GM12891 (cell line): ENCODE data around the gene FAM3D.

Experiments used
- DNase-seq: peaks from one replicate; pipeline ENCODE4 v3.0.0; 2011; ENCODE audit warnings: low spot score; ENCODE audit not compliant: insufficient read length
- FAIRE-seq: peaks from 2 replicates; lab custom pipeline; 2011; peaks lifted over from hg19 to GRCh38; lab: Jason Lieb, UNC
- PAX5 ChIP-seq: IDR thresholded peaks from 2 replicates; pipeline ENCODE4 v1.6.1; 2011; ENCODE audit warnings: low read length, moderate library complexity, mild to moderate bottlenecking; ENCODE audit not compliant: insufficient read depth, severe bottlenecking
- POLR2A ChIP-seq: IDR thresholded peaks from 2 replicates; pipeline ENCODE4 v1.6.1; 2011; ENCODE audit warnings: low read depth, low read length, control low read depth
- POLR2AphosphoS5 ChIP-seq: IDR thresholded peaks from 2 replicates; pipeline ENCODE4 v1.6.1; 2011; ENCODE audit warnings: low read depth, low read length, control low read depth
- POU2F2 ChIP-seq: IDR thresholded peaks from 2 replicates; pipeline ENCODE4 v1.6.1; 2011; ENCODE audit warnings: low read depth, mild to moderate bottlenecking, control low read depth, low read length, moderate library complexity
- SPI1 ChIP-seq: IDR thresholded peaks from 2 replicates; pipeline ENCODE4 v1.6.1; 2011; ENCODE audit warnings: low read depth, low read length, control low read depth
- TAF1 ChIP-seq: IDR thresholded peaks from 2 replicates; pipeline ENCODE4 v1.6.1; 2011; ENCODE audit warnings: low read depth, low read length, control low read depth

Gene FAM3D

GRCh38 chr3:58670506-58671135 is 4.0 kb upstream of the FAM3D start:
- DNase-seq = no peak
- no peak for FAIRE-seq
- no peak for TF ChIP-seq POLR2AphosphoS5
- TF ChIP-seq PAX5 = no peak
- no peak for TF ChIP-seq POLR2A
- TF ChIP-seq POU2F2 = no peak
- TF ChIP-seq SPI1 = no peak
- no peak for TF ChIP-seq TAF1

GRCh38 chr3:58668247-58668646 is 1.7 kb upstream of the FAM3D start:
- DNase-seq (no peak), FAIRE-seq (no peak)
- TF ChIP-seq POLR2A (no peak), PAX5 (no peak), SPI1 (no peak), TAF1 (no peak), POLR2AphosphoS5 (no peak), POU2F2 (no peak)

DNA sequence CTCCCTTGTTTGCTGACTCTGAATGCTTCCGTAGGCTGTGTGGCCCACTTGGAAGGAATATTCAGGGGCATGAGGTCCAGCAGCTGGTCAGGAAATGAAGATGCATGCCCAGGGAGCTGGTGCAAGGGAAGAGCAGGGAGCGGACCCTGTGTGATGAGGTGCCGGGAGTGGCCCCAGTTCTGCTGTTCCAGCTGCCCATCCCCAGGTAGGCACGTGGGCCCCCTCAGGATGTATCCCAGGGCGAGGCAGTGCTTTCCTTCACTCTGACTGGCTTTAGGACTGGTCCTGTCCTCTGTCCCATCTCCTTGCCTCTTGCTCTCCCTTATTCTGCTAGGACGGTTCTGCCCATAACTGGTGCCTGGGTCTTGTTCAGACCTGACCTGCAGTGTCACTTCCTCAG is 1.1 kb upstream of the FAM3D start:
- no peak for DNase-seq
- no peak for TF ChIP-seq POLR2AphosphoS5
- TF ChIP-seq POU2F2 = no peak
- no peak for TF ChIP-seq PAX5
- TF ChIP-seq SPI1 = no peak
- no peak for TF ChIP-seq TAF1
- TF ChIP-seq POLR2A = no peak
- no peak for FAIRE-seq

GRCh38 chr3:58667229-58667628 is 655 bp upstream of the FAM3D start:
- FAIRE-seq (no peak), DNase-seq (no peak)
- TF ChIP-seq SPI1 = no peak
- TF ChIP-seq POU2F2 = no peak
- no peak for TF ChIP-seq PAX5
- TF ChIP-seq TAF1 = no peak
- no peak for TF ChIP-seq POLR2A
- no peak for TF ChIP-seq POLR2AphosphoS5

GRCh38 chr3:58665405-58665804 is 1.2 kb downstream of the FAM3D start:
- FAIRE-seq (no peak), DNase-seq (no peak)
- TF ChIP-seq POU2F2 (no peak), POLR2A (no peak), TAF1 (no peak), POLR2AphosphoS5 (no peak), PAX5 (no peak), SPI1 (no peak)

- FAIRE-seq (no peak), DNase-seq (no peak)
- TF ChIP-seq POU2F2 (no peak), SPI1 (no peak), POLR2A (no peak), TAF1 (no peak), PAX5 (no peak)
These were observed 2.0 kb downstream of the FAM3D start for GRCh38 chr3:58664611-58665010.

DNA sequence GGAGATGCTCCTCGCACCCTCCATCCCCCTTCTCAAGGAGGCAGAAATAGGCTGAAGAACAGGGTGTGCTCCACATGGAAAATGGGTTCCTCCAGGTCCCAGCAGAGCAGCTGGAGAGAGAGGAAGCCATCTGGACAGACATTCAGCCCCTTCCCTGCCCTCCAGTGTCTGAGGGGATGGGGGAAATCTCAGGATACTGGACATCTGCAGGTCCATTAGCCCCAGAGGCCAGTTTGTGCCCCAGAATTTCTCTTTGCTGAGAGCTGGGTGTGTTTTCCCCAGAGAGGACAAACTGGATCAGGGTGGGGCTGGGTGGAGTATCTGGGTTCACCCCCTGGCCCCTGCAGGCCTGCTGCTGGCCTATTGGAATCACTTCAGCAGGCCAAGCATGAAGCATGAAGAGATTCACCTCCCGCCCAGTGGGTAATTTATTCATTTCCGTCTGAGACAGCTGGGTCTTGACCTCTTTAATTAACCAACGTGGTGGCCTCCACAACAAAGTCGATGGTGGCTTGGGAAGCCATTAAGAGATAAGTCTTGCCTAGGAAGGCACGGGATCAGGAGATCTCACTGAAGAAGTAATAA is 4.6 kb downstream of the FAM3D start:
- FAIRE-seq = no peak
- no peak for TF ChIP-seq SPI1
- TF ChIP-seq POLR2AphosphoS5 = no peak
- no peak for TF ChIP-seq POU2F2
- no peak for TF ChIP-seq POLR2A

DNA sequence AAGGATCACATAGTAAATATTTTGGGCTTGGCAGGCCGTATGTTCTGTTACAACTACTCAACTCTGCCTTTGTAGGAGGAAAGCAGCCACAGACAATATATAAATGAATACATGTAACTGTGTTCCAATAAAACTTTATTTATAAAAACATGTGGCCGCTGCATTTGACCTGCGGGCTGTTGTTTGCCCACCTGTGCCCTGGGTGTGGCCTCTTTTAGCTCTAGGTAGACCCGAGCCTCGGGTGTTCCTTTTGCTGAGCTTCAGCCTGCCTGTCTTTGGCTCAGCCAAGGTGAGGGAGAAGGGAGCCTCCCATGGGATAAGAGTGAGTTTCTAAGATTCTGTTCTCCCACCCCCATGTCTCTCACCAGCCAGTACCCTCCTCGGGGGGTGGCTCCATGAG is 5.6 kb downstream of the FAM3D start:
- FAIRE-seq (no peak), DNase-seq (no peak)

More for the DNA sequence above, 4.6 kb downstream of the FAM3D start:
- no peak for DNase-seq

GRCh38 chr3:58659051-58659675 is 7.4 kb downstream of the FAM3D start:
- FAIRE-seq (no peak), DNase-seq (no peak)
- TF ChIP-seq POLR2A (no peak), PAX5 (no peak), SPI1 (no peak), POU2F2 (no peak), TAF1 (no peak), POLR2AphosphoS5 (no peak)

More for the DNA sequence above, 5.6 kb downstream of the FAM3D start:
- no peak for TF ChIP-seq SPI1
- no peak for TF ChIP-seq POLR2AphosphoS5
- TF ChIP-seq POU2F2 = no peak
- no peak for TF ChIP-seq POLR2A
- TF ChIP-seq PAX5 = no peak
- no peak for TF ChIP-seq TAF1
